IPS-18a (cell line): ENCODE data around the gene ARHGAP6.
"Not testable (repeated sequence)": the region's sequence is repeated elsewhere in the genome, so short reads cannot be mapped to it uniquely, and the experiment has no call there.

ENCODE experiments used
- H3K27ac ChIP-seq: one replicate; pipeline ENCODE4 v1.5.1; 2013; ENCODE audit warnings: low read length
- H3K27me3 ChIP-seq: one replicate; pipeline ENCODE4 v1.6.1; 2013; ENCODE audit warnings: mild to moderate bottlenecking, low read length; ENCODE audit not compliant: control insufficient read depth, insufficient read depth
- H3K36me3 ChIP-seq: one replicate; pipeline ENCODE4 v1.6.1; 2013; ENCODE audit warnings: low read depth, low read length; ENCODE audit not compliant: control insufficient read depth
- H3K4me1 ChIP-seq: one replicate; pipeline ENCODE4 v1.6.1; 2013; ENCODE audit warnings: low read depth, low read length; ENCODE audit not compliant: control insufficient read depth
- H3K4me3 ChIP-seq: one replicate; pipeline ENCODE4 v1.5.1; 2013; ENCODE audit warnings: low read length
- H3K9ac ChIP-seq: one replicate; pipeline ENCODE4 v1.6.1; 2013; ENCODE audit warnings: mild to moderate bottlenecking, low read length, moderate library complexity
- H3K9me3 ChIP-seq: one replicate; pipeline ENCODE4 v1.6.1; 2013; ENCODE audit warnings: low read depth, low read length; ENCODE audit not compliant: control insufficient read depth

The ARHGAP6 gene

DNA sequence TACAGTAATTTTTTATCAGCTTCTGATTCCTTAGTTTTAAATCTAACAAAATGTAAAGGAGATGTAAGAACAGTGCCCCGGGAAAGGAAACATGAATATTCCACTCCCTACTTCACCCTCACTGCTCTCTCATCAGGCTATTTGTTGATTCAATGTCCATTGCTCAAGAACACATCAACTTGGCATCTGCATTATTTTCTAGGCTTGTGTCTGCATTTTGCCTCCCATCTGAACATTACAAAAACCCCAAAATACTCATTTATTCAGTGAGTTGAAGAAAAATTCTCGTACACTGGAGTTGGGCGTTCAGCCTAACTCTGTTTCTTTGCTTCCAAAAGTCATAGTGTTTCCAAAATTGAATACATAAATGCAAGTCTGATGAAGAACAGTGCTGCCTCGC, 25.6 kb downstream of the ARHGAP6 start:
- Histone ChIP-seq H3K9me3 (no peaks in the 10 kb centered on the region), H3K9ac (no peak overlapping the region), H3K4me3 (no peak overlapping the region), H3K36me3 (no peaks in the 10 kb centered on the region), H3K27ac (no peak overlapping the region), H3K27me3 (no peaks in the 10 kb centered on the region), H3K4me1 (no peaks in the 10 kb centered on the region)

DNA sequence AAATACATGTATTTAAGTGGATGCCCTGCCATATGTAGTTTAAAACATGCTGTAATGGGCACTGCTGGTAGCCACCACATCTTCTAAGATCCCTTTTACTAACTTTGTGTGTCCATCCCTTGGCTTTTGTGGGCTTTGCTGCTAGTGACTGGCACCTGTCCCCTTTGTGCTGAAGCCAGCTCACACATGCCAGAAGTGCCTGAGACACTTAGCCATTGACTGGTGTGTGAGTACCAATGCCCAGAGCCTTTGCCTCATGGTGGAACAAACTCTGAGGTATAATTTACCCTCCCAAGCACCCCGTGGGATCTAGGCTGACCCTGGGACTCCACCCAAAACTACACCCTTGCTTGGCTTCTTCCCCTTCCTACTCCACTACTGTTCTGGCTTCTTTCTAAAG, 33.0 kb downstream of the ARHGAP6 start:
- Histone ChIP-seq H3K27me3 (no peaks in the 10 kb centered on the region), H3K36me3 (no peaks in the 10 kb centered on the region), H3K27ac (no peak overlapping the region), H3K9ac (no peak overlapping the region), H3K4me1 (no peaks in the 10 kb centered on the region), H3K4me3 (no peak overlapping the region), H3K9me3 (no peaks in the 10 kb centered on the region)

DNA sequence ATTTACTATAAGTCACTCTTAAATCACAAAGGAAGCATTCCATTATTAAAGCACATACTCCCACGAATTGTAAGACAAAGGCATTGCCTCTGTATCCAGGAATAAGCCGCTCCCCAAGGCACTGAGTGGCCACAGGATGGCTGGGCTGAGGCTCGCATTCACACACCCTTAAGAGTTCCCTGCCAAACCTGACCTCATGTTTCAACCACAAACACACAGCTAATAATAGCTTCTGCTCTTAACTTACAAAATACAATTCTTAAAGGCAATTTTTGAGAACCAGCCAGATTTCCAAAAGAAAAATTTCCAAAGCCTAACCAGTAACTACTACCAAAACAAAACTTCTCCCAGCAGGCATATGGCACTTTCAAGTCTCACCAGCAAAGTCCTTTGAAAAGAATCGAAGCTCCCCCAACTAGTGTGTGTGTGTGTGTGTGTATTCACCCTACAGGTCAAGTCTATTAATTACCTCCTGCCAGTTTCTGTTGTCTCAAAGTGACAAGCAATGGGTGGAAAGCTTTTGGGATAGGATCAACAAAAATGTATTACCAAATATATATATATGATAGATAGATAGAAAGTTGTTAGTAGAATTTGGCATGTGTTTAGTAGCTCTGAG, 36.0 kb downstream of the ARHGAP6 start:
- Histone ChIP-seq H3K27ac (no peak overlapping the region), H3K9me3 (peaks cover 3% of the 10 kb centered on the region), H3K36me3 (no peaks in the 10 kb centered on the region), H3K4me3 (no peak overlapping the region), H3K9ac (no peak overlapping the region), H3K27me3 (no peaks in the 10 kb centered on the region), H3K4me1 (no peaks in the 10 kb centered on the region)

DNA sequence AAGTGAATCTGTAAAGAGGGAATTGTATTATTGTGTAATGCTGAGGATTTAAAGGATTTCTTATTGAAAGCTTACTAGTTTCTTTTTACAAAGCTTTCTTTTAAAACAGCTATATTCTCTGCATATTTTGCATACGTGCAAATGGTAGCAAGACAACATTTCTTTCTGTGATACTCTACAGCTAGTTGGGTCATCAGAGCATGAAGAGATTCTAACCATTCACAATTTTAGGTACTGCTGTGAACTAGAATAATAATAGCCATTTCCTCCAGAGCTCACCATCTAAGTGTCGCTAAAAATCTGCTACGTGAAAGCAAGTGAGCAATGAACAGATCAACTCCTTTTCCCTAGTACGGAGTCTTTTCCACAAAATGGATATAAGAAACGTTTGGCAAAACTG, 37.3 kb downstream of the ARHGAP6 start:
- peaks cover 3% of the 10 kb centered on the region for H3K9me3 ChIP-seq
- no peaks in the 10 kb centered on the region for H3K4me1 ChIP-seq
- no peak overlapping the region for H3K9ac ChIP-seq
- H3K27me3 ChIP-seq: no peaks in the 10 kb centered on the region
- no peak overlapping the region for H3K27ac ChIP-seq
- H3K4me3 ChIP-seq: no peak overlapping the region
- no peaks in the 10 kb centered on the region for H3K36me3 ChIP-seq

DNA sequence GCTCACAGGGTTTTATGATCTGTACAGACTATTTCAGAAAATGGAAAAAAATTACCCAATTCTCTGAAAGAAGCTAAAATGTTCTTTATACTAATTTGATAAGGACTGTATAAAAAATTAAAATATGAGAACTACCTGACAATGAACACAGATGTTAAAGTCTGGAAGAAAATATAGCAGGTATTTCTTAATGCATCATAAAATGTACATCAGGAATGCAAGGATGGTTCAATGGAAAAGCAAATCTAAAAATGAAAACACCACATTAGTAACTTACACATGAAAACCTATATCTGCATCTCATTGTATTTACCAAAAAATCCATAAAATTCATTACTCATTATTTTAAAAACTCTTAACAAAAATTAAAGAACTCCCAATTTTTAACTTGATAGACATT, 39.4 kb downstream of the ARHGAP6 start:
- Histone ChIP-seq H3K27ac (no peak overlapping the region), H3K9ac (no peak overlapping the region), H3K36me3 (no peaks in the 10 kb centered on the region), H3K27me3 (no peaks in the 10 kb centered on the region), H3K4me1 (no peaks in the 10 kb centered on the region), H3K4me3 (no peak overlapping the region), H3K9me3 (peaks cover 3% of the 10 kb centered on the region)

DNA sequence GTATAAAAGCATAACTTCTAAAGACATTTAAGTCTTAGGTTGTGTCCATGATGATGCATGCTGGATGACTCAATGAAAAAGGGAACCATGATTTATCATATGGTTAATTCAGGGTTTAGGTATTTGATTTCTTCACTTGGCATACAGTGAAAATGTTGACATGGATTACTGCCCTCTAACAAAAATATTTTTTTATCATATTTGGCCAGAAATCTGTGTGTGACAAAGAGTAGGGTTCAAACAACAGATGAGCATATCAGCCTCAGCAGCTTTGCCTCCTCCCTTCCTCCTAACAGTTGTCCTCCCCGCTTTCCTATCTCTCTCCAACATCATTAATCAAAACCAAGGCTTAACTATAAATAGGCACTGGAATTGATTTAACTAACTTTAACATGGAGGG, 46.3 kb downstream of the ARHGAP6 start:
- H3K4me3 ChIP-seq: no peak overlapping the region
- H3K36me3 ChIP-seq: no peaks in the 10 kb centered on the region
- no peaks in the 10 kb centered on the region for H3K9me3 ChIP-seq
- no peaks in the 10 kb centered on the region for H3K27me3 ChIP-seq
- no peak overlapping the region for H3K27ac ChIP-seq
- no peak overlapping the region for H3K9ac ChIP-seq
- no peaks in the 10 kb centered on the region for H3K4me1 ChIP-seq

DNA sequence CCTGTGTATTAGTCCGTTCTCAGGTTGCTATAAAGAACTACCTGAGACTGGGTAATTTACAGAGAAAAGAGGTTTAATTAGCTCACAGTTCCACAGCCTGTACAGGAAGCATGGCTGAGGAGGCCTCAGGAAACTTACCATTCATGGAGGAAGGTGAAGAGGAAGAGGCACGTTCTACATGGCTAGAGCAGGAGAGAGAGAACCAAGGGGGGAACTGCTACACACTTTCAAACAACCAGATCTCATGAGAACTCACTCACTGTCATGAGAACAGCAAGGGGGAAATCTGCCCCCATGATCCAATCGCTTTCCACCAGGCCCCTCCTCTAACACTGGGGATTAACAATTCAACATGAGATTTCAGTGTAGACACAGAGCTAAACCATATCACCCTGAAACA, 51.5 kb downstream of the ARHGAP6 start:
- H3K4me3 ChIP-seq, H3K27me3 ChIP-seq, H3K4me1 ChIP-seq, H3K9me3 ChIP-seq, H3K27ac ChIP-seq, H3K9ac ChIP-seq, H3K36me3 ChIP-seq: not testable (repeated sequence)

DNA sequence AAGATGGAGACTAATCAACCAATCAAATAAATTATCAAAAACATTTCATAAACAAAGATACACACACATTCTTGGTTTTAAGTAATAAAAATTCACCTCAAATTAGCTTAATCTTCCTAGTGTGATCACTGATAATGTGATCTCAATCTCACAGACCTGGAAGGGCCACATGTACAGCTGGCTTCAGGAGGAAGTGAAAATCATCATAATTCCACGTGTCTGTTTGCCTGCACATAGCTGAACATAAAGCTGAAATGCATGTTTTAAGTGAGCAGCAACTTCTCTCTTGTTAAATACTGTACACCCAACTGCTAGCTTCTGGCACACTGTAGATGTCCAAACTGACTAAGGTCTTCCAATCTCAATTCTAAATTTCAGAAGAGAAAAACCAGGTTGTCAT, 53.8 kb downstream of the ARHGAP6 start:
- Histone ChIP-seq H3K36me3 (no peaks in the 10 kb centered on the region), H3K27ac (no peak overlapping the region), H3K27me3 (no peaks in the 10 kb centered on the region), H3K9me3 (no peaks in the 10 kb centered on the region), H3K9ac (no peak overlapping the region), H3K4me1 (no peaks in the 10 kb centered on the region), H3K4me3 (no peak overlapping the region)

DNA sequence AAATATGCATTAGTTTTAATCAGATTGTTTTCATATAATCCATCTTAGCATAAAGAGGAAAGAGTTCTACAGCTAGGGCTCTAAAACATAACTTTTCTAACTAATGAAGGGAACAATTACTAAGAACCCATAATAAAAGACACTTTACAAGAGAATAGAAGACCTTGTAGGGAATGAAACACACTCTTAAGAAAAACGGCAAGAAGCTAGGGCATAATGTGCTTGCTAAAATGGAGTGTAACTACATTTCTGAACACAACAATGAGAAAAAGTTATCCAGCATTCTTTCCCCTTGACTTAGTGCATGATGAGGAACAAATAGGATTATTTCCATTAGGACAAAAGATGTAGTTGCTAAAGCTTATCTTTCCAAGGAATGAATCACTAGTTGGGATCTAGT, 54.6 kb downstream of the ARHGAP6 start:
- H3K4me1 ChIP-seq: no peaks in the 10 kb centered on the region

DNA sequence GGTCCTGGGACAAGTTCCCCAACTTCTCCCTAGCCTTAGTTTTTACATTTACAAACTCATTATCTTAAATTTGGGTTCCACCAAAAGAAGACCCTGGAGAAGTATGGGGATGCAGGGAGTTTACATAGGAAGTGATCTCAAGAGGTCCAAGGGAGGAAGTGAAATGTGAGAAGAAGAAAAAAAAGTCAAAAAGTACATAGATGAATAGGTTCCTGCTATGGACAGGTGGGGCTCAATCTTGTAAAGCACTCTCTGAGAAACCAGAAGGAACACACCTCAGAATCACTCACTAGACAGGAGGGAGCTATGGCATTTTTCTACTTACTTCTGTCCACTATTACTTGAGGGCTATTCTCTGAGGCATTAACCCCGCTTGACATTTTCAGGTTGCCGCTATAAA, 56.6 kb downstream of the ARHGAP6 start:
- Histone ChIP-seq H3K27ac (no peak overlapping the region), H3K9ac (no peak overlapping the region), H3K9me3 (no peaks in the 10 kb centered on the region), H3K4me1 (no peaks in the 10 kb centered on the region), H3K36me3 (no peaks in the 10 kb centered on the region), H3K4me3 (no peak overlapping the region), H3K27me3 (no peaks in the 10 kb centered on the region)

More for the DNA sequence above, 54.6 kb downstream of the ARHGAP6 start:
- H3K36me3 ChIP-seq: no peaks in the 10 kb centered on the region
- H3K27ac ChIP-seq: no peak overlapping the region
- no peak overlapping the region for H3K4me3 ChIP-seq
- H3K9me3 ChIP-seq: no peaks in the 10 kb centered on the region
- no peaks in the 10 kb centered on the region for H3K27me3 ChIP-seq
- no peak overlapping the region for H3K9ac ChIP-seq

DNA sequence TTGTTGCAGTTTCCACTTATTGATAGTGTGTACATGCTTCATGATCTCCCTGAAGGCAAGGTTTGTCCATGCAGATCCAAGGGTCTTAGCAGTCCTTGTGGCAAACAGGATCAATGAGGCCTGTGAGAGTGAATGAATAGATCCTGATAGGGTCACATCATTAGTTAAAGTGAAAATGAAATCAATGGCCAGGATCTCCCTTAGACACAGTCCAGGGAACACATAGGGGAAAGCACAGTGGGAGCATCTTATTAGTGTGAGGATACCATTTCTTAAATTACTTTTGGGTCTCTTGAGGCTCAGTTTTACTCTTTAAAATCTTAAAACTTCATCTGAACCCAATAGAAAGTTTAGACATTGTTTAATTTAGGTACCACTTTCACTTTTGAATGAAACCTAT, 59.3 kb downstream of the ARHGAP6 start:
- no peaks in the 10 kb centered on the region for H3K36me3 ChIP-seq
- H3K9me3 ChIP-seq: no peaks in the 10 kb centered on the region
- no peak overlapping the region for H3K4me3 ChIP-seq
- H3K27ac ChIP-seq: no peak overlapping the region
- no peaks in the 10 kb centered on the region for H3K27me3 ChIP-seq
- H3K9ac ChIP-seq: no peak overlapping the region
- H3K4me1 ChIP-seq: no peaks in the 10 kb centered on the region

DNA sequence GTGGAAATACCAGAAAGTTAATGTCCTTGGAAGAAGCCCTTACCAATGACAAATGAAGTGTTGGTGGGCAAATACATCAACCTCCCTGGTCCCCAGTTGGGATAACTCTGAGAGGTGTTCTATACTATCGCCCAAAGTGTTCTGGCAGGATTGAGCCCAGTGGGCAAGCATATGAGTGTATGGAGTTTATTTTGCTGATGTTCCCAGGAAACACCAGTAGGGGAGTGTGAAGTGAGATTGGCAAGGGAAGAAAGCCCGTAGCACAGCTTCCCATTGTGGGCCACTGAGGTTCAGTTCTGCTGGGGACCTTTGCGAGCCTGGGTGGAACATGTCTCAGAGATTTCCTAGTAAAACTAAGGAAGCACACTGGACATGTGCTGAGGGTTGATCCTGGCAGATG, 65.1 kb downstream of the ARHGAP6 start:
- Histone ChIP-seq H3K27ac (no peak overlapping the region), H3K4me1 (no peaks in the 10 kb centered on the region), H3K4me3 (no peak overlapping the region), H3K27me3 (no peaks in the 10 kb centered on the region), H3K9ac (no peak overlapping the region), H3K36me3 (no peaks in the 10 kb centered on the region), H3K9me3 (no peaks in the 10 kb centered on the region)
